NCI-H345 (cell line): ENCODE data around the gene SLC18B1.
A peak's percentile ranks its signal among the peaks of the same experiment; 100 is the strongest.
"Not testable (repeated sequence)": the region's sequence is repeated elsewhere in the genome, so short reads cannot be mapped to it uniquely, and the experiment has no call there.

Source experiments
- DNase-seq: peaks from one replicate; lab custom pipeline; 2025; lab: John Stamatoyannopoulos, UW

The SLC18B1 gene

GRCh38 chr6:132798869-132799538 lies 567 bp upstream of the SLC18B1 start:
- peak; percentile 67 for DNase-seq

- no peak for DNase-seq
Measured at GRCh38 chr6:132795461-132795860, 3.0 kb downstream of the SLC18B1 start.

DNA sequence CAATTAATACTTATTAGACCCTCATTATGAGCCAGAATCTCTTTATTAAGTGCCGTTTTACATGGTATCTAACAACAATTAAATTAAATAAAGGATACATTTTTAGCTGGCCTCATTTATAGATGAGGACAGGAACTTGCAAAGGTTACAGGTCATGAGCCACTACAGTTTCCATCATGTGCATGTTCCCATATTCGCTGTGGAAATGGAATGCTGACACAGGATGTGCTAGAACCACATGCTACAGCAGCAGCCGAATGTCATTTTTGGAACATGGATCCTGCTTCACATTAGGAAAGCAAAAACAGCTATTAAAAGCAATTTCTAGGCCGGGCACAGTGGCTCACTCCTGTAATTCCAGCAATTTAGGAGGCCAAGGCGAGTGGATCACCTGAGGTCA lies 5.9 kb downstream of the SLC18B1 start:
- DNase-seq = no peak

DNA sequence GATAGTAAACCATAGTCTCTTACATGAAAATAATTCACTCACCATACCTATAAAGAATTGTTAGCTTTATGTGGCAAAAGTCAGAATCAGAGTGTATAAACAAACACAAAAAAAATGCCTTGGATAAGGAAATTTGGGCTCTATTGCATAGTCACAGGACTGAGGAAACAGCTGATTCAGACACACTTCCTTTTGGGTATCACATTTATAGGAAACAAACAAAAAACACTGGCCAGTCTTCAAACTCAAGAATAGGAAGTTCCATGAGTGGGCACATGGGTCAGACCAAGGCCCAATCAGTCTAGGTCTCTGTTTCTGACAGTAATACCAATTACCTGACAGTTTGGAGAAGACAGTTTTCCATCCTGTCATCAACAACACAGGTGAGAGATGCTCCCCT lies 8.0 kb downstream of the SLC18B1 start:
- DNase-seq = no peak

DNA sequence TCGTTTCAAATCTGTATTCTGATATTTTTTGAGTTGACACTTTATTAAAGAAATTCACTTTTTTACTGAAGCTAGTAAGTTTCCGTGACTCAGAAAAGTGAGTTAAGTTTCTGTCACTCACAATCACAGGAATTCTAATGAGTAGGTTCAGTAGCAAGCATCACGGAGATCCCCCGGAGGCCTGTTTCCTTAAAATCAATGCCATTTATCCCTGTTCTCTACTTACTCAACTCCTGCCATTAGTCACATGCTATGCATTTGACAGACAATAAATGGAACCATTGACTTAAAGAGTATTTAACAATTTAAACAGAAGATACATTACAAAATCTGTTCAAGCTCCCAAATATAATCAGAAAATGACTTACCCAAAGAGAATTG lies 9.1 kb downstream of the SLC18B1 start:
- DNase-seq = no peak

DNA sequence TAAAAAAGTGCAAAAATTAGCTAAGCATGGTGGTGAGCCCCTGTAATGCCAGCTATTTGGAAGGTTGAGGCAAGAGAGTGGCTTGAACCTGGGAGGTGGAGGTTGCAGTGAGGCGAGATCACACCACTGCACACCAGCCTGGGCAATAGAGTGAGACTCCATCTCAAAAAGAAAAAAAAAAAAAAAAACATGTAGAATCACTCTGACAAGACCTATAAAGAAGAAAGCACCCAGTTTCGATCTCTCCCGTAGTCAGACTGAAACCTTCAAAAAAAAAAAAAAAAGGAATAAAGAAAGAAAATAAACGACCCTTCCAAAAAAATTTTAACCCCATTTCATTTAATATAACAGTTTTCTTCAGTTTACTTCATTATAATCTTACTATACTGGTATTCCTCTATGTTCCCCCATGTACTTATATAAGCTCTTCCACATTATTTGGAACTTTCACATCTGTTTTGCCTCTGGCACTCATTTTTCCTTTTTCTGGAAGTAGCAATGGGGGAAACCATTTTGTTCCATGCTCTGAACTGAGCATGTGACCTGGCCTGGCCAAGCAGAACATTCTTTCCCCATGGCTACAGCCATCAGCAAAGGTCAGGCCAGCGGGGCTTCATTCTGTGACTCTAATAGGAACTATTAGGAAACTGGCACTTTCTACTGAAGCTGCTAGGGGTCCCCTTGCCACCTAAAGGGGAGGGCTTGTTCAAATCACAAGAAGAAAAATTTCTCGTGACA lies 9.6 kb downstream of the SLC18B1 start:
- DNase-seq = no peak

GRCh38 chr6:132785936-132786335 lies 12.5 kb downstream of the SLC18B1 start:
- DNase-seq = no peak

DNA sequence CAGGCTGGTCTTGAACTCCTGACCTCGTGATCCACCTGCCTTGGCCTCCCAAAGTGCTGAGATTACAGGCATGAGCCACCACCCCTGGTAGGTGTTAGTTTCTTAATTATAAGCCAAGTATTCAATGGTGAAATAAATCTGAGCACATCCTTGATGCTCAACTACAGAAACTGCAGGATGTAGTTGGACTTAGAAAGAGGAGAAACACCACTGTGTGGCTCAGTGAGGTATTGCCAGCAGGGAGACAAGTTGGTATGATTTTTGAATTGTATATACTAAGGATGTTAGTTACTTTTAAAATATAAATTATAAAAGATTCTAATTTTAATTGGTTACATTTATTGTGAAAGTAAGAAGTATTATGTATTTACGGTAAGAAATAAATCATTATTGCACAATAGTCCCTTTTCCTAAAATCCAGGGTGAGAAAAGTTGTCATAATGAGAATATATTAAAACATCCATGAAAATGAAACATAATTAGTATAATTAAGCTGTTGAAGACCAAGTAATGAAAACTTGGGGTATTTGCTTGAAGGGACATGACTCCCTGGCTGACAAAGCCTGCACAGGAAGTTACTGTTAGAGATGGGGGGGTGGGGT lies 17.6 kb downstream of the SLC18B1 start:
- no peak for DNase-seq

DNA sequence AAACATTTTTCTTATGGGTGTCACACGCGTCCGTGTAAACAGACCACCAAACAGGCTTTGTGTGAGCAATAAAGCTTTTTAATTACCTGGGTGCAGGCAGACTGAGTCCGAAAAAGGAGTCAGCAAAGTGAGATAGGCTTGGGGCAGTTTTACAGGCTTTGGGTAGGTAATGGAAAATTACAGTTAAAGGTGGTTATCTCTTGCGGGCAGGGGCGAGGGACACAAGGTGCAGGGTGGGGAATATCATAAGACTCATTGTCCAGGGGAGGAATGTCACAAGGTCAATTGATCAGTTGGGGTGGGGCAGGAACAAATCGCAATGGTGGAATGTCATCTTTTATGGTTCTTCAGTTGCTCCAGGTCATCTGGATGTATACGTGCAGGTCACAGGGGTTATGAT lies 20.6 kb downstream of the SLC18B1 start:
- DNase-seq = not testable (repeated sequence)

- no peak for DNase-seq
Measured at GRCh38 chr6:132768051-132768517, 30.4 kb downstream of the SLC18B1 start.

DNA sequence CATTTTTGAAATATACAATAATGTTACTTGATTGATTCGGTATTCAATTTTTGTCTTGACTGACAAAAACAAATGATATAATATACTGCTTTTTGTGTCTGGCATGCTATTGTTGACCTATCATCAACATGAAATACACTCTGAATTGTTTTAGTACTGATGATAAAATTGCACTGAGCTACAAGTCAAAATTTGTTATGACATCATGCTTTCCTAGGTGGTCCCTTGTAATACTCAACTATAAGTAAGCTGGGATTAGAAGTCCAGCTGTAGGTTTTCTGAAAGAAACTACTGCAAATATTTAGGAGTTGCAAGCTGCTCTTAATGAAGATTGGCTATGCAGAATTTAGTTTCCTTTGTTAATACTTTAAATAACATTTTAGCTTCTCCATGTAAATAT lies 32.9 kb downstream of the SLC18B1 start:
- no peak for DNase-seq

GRCh38 chr6:132764370-132764769 lies 34.1 kb downstream of the SLC18B1 start:
- no peak for DNase-seq

DNA sequence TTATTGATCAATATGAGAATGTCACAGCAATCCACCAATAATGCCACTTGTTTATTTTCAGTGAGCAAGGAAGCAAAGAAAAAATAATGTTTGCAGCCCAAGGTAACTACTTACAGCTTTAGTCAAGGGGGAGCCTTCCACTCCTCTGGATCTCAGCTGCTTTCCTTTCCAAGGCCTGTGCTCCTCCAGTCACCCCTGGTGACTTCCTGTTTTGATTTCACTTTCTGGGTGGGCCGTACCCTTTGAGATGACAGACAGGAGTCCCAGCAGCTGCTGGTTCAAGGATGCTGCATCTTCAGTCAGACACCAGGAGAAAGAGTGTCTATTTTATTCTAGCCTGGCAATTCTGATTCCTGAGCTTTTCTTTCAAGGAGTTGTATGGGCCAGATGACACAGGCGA lies 35.2 kb downstream of the SLC18B1 start:
- no peak for DNase-seq

GRCh38 chr6:132760256-132760655 lies 38.2 kb downstream of the SLC18B1 start:
- DNase-seq = no peak

- no peak for DNase-seq
Measured at GRCh38 chr6:132758689-132759088, 39.7 kb downstream of the SLC18B1 start.

DNA sequence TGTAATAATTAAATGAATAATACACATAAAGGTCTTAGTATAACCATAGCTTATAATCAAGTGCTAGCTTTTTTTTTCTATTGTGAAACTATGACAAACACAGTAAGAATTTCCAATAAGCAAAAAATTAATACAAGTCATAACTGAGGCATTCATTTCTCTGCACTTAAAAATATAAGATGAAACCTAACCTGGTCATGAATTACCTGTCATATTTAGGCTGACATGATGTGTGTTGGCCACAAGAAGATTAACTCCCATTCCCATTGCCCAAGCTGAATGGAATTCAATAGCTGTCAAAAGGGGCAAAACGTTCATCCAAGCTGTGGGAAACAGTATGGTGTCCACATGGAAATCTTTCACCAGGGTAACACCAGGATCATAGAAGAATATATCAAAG lies 46.2 kb downstream of the SLC18B1 start:
- DNase-seq = no peak

GRCh38 chr6:132751828-132752227 lies 46.6 kb downstream of the SLC18B1 start:
- DNase-seq = no peak

- DNase-seq = no peak
Measured at GRCh38 chr6:132751306-132751705, 47.1 kb downstream of the SLC18B1 start.

DNA sequence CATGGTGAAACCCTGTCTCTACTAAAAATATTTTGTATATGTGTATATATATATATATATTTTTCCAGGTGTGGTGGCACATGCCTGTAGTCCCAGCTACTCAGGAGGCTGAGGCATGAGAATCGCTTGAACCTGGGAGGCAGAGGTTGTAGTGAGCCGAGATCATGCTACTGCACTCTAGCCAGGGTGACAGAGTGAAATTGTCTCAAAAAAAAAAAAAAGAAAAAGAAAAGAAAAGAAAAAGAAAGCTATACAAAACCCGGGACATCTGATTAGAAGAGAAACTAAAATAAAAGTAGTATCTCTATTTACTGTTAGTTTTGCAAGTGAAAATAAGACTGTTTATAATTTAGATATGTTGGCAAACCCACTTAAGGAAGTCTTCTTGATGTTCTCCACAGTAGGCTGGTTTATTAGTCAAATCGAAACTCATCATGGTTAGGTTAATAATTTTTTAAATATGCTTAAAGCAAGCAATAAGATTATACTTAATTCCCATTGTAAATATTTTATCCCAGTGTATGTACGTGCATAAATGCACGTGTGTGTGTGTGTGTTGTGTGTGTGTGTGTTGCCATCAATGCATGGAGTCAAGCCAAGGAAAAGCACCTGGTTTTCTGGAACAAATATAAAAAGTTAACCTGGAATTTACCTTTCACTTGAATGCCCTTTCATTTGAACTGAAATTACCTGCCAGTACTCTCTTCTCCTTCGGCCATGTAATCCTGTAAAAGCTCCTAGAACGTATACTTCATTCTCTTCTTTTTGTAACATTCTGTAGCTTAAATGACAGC lies 47.8 kb downstream of the SLC18B1 start:
- DNase-seq = no peak

DNA sequence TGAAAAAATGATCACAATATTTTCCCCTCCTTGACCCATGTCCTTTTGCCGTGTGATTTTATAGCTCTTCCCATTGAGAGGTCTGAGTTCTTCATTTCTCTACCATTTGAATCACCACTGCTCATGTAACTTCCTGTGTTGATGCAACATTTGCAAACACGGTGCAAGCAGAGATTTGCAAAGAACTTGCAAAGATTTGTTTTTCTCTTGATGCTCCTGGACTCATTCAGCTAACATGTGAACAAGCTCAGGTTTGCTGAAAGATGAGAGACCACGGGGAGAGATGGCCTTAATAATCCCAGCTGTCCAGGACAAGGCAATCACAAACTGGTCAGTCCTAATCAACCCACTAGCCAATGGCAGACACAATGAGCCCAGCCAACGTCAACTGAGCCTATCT lies 49.3 kb downstream of the SLC18B1 start:
- DNase-seq = no peak

- DNase-seq = no peak
Measured at GRCh38 chr6:132748446-132748845, 50.0 kb downstream of the SLC18B1 start.

- DNase-seq = no peak
Measured at GRCh38 chr6:132746048-132746447, 52.4 kb downstream of the SLC18B1 start.

DNA sequence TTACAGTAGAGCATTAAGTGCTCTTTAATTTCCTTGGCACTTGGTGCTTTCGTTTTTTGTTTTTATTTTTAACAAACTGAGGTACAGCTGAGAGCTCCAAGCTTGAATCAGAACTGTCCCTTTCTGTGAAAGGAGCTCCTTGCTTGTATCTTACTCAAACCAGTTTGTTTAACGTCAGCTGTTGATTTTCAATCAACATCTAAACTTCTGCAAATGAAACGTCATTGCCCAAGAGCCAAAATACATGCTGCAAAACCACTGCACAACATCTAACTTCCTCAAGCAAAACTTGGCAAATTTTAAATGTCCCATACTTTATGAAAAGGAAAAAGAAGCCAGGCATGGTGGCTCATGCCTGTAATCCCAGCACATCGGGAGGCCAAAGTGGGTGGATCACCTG lies 55.9 kb downstream of the SLC18B1 start:
- DNase-seq = no peak
